NCI-H1048 (cell line): ENCODE data around the gene SNX9.
A peak's percentile ranks its signal among the peaks of the same experiment; 100 is the strongest.
"Not testable (repeated sequence)": the region's sequence is repeated elsewhere in the genome, so short reads cannot be mapped to it uniquely, and the experiment has no call there.

Experiments
- DNase-seq: peaks from one replicate; lab custom pipeline; 2025; lab: John Stamatoyannopoulos, UW

Gene SNX9

DNA sequence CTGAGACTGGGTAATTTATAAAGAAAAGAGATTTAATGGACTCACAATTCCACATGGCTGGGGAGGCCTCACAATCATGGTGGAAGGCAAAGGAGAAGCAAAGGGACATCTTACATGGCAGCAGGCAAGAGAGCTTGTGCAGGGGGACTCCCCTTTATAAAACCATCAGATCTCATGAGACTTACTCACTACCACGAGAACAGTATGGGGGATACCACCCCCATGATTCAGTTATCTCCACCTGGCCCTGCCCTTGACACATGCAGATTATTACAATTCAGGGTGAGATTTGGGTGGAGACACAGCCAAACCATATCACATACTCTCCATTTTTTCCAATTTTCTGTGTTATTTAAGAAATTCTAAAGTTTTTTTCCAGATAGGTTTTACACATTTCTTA, 35.6 kb downstream of the SNX9 start:
- not testable (repeated sequence) for DNase-seq

DNA sequence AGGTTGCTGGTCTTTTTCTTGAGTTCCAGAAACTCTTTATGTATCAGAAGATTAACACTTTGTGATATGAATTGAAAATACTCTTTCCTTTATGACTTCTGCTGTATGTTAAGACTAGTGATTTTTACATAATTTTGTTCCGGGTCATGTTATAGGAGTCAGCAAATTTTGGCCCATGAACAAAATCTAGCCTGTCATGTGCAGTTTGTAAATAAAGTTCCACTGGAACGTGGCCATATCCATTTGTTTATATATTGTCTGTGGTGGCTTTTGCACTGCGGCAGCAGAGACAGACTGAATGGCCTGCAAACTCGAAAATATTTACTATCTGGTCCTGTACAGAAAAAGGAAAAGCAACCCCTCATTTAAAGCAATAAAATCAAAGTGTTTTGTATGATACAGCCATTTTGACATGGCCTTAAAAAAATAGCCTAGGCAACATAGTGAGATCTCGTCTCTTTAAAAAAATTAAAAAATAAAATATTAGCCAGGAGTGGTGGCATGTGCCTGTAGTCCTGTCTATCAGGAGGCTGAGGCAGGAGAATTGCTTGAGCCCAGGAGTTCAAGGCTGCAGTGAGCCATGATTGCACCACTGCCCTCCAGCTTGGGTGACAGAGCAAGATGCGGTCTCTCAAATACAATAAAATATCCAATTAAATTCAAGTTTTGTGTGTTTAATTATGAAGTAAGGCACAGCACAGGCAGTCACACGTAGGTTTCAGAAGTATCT, 36.9 kb downstream of the SNX9 start:
- no peak for DNase-seq

DNA sequence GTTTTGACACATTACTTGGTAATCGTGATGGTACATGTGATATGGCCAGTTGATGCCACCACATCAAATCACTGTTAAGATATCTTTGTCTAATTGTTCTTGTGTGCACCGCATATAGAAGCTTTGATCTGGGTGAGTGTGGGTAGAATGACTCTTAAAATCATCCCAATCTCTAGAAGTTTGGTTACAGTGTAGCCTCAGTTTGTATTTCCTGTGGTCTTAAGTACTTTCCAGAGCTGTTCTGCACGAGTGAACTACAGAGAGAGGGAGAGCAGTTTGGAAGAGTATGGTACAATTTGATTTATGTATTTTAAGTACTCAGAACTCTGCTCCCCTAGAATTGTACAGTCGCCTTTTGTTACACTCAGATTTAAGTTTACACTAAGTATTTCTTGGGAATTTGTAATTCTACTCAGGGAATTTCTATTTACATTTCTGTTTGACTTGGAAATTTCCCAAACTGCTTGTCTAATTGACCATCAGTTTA, 37.5 kb downstream of the SNX9 start:
- DNase-seq: no peak

DNA sequence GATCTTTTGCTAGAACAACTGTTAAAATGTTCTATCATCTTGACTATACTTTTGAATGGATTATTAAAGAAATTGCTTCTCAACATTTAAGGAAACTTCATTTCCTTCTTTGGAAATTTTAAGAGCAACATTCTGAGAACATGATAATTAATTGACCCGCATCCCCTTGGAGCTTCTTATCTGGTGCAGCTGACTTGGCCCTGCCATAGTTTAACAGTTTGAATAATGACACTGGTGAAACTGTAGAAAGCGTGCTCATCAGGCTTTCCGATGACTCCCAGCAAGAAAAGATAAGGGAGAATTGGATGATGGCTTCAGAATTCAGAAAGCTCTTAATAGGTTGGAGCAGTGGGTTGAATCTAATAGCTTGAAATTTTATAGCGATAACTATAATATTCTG, 38.1 kb downstream of the SNX9 start:
- DNase-seq: no peak

DNA sequence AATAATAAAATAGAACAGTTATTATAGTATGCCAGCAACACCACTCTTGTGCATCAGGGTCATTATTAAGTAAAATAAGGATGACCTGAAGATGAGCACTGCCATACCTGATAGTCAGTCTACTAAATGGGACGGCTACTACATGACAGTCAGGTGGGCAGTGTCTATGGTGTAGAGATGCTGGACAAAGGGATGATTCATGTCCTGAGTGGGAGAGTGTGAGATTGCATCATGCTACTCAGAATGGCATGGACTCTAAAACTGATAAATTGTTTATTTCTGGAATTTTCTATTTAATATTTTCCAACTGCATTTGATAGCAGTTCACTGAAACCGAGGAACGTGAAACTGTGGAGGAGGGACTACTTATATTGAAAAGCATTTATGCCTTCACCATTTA, 38.8 kb downstream of the SNX9 start:
- DNase-seq: no peak

DNA sequence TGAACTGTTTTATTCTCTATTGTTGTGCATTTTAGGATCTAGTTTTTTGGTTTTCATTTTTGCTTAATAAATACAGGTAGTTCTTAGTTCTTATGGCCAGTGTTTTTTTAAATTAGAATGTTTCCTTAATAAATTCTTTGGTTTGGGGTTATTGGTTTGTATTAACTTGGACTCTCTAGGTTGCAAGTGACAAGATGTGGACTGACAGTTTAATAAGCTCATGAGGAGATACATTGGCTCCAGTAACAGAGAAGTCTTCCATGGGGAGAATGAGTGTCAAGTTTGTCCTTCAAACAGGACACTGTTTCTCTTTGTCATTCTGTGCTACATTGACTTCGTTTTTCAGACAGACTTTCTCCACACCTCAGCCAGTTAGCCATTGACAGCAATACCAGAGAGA, 39.7 kb downstream of the SNX9 start:
- no peak for DNase-seq

DNA sequence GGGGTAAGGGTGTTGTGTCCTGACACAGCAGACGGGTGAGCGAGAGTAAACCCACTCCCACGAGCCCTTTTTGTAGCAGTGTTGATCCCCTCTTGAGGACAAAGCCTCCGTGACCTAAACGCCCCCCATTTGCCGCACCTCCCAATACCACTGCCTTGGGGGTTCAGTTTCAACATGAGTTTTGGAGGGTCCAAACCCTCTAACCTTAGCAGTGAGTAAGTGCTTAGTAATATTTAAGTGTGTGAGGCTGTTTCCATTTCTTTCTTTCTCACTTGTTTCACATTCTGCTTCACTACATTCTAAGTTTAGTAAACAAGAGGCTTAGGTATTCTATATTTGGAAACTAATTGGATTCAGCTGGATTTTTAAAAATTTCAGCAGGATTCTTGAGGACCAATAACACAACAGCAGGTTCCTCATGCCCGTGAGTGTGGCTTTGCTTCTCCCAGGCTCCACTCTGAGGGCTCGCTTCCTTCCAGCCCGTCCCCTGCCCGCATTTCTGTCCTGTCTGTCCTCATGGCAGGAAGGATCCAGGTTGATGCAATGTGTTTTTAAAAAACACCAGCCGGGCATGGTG, 41.2 kb downstream of the SNX9 start:
- DNase-seq: no peak

DNA sequence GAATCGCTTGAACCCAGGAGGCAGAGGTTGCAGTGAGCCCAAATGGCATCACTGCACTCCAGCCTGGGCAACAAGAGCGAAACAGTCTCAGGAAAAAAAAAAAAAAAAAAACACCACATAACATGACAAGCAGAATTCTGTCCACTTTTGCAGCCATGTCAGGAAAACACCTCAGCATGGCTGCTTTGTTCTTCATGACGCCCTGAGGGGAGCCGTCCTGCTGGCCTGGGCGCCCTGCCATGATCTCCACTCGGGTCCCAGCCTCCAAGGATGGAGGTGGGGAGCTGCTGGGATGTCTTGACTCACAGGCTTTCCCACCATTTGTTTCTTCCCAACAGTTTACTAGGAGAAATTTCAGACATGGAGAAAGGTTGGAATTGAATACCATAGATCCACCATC, 42.2 kb downstream of the SNX9 start:
- DNase-seq: no peak

DNA sequence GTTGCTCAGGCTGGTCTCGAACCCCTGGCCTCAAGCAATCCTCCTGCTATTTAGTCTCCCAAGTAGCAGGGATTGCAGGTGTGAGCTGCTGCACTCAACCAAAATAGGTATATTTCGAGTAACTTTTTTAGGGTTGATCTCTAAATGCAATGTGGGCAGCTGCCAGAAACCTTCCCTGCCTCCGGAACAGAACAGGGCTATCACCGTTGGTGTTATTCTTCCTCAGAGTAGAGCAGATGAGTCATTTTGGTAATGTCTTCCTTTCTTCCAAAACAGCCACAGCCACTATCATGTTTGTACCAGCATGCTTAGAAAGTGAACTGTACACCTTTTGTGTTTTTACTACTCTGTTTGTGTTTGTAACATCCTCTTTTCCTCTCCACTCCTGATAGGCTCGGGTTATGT, 44.1 kb downstream of the SNX9 start:
- no peak for DNase-seq

DNA sequence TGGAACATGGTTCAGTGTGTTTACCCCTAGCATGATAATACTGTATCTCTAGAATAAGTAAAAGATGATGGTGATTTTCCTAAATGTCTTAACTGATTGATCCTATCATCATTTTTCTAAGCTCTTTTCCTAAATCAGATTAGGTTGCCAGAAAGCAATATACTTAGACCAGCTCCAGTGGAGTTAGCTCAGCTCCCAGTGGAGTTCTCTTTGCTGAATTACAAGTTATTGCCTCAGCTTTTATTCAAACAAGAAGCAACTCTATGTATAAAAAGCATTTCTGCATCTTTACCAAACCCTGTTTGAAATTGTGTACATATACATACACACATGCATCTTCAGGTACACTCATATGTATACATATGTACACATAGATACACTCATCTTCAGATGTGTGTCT, 44.9 kb downstream of the SNX9 start:
- no peak for DNase-seq

DNA sequence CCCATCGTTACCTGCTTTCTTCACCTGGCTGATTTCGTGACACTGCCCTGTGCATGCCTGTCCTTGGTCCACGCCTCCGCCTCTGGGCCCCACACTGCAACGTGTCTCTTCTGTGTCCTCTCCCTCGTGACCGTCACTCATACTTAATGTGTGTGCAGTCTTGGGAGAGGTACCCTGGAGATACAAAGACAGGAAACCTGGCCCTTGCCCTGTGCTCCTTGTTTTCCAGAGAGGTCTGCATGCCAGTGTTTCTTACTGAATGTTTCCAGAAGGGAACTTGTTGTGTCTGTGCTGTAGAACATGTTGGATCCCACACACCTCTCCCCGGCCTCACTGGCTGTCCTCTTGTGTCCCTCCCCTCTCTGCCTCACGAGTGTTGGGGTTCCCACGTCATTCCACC, 45.8 kb downstream of the SNX9 start:
- DNase-seq: no peak

DNA sequence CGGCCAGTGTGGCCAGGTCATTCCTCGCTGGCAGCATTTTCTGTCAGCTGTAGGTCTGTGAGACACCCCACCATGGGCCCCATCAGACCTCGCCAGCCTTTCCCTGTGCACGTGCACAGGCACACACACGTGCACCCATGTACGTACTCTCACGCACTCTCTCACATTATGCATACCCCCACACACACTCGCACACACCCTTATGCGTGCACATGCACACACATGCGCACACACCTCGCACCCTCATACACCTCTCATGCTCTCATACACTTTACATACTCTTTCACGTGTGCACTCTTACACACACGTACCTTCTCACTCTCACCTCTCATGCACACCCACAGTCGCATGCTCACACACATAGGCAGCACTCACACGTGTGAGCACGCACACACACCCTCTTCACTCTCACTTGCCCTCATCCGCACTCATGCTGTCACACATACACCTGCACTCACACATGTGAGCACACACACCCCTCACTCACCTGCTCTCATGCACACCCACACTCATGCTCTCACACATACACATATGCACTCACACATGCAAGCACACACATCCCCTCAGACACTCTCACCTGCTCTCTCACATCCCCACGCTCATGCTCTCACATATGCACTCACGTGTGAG, 46.7 kb downstream of the SNX9 start:
- DNase-seq: no peak

DNA sequence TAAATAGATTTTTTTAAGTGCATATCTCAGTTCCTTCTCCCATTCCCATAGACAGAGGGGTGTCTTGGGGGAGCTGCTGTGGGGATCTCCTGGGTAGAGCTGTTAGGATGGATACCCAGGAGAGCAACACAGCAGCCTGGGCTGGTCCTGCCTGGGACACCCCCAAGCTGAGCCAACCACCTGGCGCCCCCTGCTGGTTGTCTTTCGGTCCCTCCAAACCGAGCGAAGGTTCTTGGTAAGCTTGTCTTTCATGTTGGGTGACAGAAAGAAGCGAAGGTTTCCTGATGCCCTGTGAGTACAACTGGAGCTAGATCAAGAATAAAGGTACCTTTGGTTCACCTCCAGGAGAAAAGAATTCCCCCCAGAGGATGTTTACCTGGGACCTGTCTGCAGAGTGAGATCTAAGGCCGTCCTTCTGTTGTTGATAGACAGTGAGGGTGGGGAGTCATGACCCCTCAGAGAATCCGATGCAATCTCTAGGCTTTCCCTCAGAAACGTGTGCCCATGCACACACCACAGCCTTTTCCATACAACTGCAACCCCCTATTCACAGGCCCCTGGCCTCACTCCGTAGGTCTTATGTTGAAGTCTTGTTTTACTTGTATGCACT, 50.8 kb downstream of the SNX9 start:
- peak; percentile 47 for DNase-seq

DNA sequence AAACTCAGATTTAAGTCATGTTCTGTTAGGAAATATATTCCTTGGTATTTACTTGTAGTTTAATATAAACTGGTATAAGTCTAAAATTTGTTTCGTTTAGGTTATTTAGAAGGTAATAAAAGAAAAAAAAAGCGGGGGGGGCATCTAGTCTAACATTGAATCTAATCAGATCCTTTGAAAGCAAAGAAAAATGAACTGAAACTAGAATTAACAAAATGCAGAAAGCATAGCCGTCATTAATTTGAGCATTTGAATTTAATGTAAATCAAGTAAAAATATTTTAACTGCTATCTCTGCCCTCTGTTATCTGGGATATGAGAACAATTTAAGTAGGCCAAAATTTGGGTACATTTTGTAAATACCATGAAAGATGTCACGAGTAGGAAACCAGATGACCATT, 54.1 kb downstream of the SNX9 start:
- DNase-seq: no peak

DNA sequence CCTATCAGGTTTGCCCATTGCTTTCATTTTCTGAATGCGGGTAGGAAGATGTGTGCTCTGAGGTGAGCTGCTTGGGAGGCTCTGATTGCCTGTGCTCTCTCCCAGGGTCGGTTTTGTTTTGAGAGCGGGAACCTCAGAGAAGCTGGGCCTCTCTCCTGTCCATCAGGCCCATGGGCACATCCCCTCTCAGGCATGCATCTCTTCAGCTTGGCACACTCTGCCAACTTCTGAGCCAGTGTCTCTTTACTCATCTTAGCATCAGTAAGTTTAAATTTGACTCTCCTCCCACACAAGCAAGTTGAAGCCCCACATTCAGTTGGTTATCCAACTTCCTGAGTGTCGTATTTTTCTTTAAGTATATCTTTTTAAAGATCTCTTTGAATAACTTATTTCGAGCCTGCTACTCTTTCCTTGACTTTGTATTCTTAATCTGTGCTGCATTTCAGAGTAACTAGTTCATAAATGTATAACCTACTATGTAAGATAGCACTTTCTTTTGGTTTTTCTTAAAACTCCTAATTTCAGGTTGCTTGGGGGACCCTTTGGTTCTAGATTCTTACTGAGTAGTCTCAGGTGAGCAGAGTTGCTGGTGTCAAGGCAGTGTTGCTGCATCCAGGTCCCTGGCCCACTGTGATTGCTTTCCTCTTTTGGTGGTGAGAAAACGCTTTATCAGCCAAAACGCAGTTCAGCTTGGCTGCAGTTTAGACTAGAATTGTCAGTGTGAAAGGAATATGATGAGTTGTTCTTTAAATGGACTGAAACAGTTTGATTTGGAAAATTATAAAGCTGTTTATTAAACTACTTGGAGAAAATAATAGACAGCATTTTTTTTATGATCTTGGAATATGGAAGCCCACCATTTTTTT, 54.8 kb downstream of the SNX9 start:
- DNase-seq: no peak

DNA sequence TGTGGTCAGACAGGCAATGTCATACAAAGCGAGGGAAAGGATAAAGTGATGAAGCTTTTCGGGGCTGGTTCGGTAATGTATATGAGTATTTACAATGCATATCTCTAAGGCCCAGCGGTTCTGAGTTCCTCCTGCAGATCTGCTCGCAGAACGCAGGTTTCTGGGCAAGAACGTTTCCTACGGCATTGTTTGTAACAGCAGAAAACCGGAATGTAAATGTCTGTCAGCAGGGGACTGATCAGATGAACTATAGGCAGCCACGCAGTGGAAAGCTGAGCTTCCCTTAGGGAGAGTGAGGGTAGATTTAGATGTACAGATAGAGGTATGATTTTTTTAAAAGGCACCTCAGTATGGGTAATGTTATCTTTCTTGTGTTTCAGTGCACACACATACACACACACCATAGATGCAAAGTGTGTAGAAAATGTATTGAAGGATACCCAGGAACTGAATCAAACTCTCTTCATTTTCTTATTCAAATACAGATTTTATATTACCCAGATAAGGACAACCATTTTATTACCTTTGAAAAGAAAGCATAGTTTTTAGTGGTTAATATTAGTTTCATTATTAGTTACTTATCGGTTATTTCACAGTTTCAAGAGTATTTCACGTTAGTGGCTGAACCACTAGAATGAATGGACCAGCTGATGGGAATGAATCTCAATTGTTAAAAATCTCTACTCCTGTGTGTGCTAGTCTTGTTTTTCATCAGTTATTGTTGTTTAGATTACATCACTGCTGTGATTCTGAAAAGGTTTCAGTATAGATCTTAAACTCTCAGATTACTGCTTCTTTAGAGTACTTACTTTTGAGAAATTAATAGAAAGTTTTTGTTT, 56.2 kb downstream of the SNX9 start:
- no peak for DNase-seq

DNA sequence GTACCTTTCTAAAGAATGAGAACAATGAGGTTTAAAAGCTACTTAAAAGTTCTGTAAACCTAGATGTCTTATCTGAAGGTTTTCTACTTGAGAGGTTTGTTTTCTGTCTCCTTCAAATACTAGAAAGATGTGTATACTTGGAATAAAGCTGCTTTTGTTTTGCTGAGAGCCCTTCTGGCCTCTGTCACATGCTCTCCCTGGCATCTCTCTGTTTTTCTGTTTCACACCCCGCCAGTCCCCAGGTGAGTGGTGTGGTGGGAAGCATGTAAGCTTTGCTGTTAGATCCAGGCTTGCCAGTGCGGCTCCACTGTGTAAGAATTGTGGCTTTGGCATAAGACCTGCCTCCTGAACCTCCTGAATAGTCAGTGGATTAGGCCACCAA, 56.8 kb downstream of the SNX9 start:
- no peak for DNase-seq

DNA sequence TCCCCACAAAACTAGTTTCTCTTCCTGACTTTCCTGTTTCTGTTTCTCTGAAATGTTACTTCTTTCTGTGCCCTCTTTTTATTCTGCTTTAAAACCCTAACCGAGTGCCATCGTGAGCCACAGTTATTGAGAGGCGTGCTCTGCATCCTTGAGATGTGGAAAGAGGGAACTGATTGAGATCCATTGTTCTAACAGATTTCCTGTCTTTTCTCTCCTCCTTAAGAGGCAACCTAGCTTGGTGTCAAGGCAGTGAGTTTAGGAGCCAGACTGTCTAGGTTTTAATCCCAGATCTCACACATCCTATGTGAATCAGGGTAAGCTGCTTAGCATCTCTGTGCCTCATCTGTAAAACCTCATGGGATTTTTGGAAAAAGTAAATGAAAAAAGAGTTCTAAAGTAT, 57.5 kb downstream of the SNX9 start:
- DNase-seq: no peak

DNA sequence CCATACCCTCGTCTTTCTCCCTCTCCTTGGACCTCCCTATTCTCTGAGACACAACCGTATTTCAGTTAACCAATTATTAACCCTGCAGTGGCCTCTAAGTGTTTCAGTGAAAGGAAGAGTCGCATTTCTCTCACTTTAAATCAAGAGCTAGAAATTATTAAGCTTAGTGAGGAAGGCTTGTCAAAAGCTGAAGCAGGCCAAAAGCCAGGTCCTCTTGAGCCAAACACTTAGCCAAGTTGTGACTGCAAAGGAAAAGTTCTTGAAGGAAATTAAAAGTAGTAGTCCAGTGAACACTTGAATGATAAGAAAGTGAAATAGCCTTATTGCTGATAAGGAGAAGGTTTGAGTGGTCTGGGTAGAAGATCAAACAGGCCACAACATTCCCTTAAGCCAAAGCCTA, 58.3 kb downstream of the SNX9 start:
- no peak for DNase-seq

DNA sequence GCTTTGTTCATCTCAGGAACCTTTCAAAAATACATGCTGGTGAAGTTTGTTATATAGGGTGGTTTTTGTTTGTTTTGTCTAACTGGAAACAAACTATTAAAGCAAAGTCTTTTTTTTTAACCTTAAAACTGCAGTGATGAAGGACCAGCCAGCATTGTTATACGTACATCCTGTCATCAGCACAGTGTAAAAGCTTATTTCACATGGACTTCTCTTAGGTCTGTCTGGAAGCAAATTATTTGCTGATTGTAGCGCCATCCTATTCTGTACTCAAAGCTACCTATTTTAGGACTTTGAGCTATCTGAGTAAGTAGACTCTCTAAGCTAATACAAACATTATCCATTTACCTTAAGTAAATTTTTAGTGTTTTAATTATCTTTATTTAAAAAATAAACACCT, 61.7 kb downstream of the SNX9 start:
- no peak for DNase-seq

DNA sequence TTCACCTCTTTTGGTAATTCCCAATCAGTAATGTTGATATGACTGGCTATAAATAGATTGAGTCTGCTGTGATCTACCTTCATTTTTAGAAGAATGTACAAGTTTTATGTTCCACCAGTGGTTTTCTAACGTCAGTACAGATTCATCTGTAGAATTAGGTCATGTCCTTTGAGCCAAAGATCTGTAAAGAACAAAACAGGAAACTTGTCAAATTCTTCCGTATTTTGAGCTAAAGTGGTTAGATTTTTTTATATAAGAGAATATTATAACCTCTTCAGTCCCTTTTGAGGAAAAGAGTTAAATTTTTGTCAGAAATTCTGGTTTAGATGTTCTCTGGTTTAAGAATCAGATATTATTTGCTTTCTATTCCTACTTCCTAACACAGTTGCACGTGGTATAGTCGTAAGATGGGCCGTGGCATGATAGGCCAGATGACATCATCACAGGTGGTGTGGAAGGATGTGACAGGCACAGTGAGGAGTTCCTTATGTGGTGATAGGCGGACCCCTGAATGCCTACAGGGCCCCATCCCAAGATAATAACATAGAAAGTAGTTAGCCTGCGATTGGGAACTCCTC, 62.3 kb downstream of the SNX9 start:
- DNase-seq: no peak
